Measurements from ENCODE around the gene THEMIS. TPM values are rescaled to one million over a fixed set of nuclear protein-coding genes. Genes with fewer than 3 reads are reported as not detected.

Gene THEMIS
- polyA plus RNA-seq, 1 donor, result 0.73 TPM

GRCh38 chr6:127738423-127738822, 162.4 kb downstream of the THEMIS start:
- Histone ChIP-seq H3K36me3 (ENCODE audit: control insufficient read depth, insufficient read depth, low read length) (no peaks in the 10 kb centered on the region), H3K4me3 (ENCODE audit: low read length) (no peak overlapping the region), H3K9me3 (ENCODE audit: control insufficient read depth, low read depth, low read length) (no peaks in the 10 kb centered on the region), H3K27me3 (ENCODE audit: control insufficient read depth, insufficient read depth, low read length) (no peaks in the 10 kb centered on the region), H3K27ac (ENCODE audit: low read length) (no peak overlapping the region), H3K4me1 (ENCODE audit: control insufficient read depth, insufficient read depth, low read length) (no peaks in the 10 kb centered on the region)
- no peak for DNase-seq
- whole genome bisulfite sequencing (ENCODE audit: insufficient coverage, low lambda C conversion rate), result 88% methylated on average over 1 of the region's 3 CpGs

- no peak overlapping the region for H3K27ac ChIP-seq (ENCODE audit: low read length)
- no peak for DNase-seq
- no peaks in the 10 kb centered on the region for H3K4me1 ChIP-seq (ENCODE audit: control insufficient read depth, insufficient read depth, low read length)
- H3K9me3 ChIP-seq (ENCODE audit: control insufficient read depth, low read depth, low read length), result no peaks in the 10 kb centered on the region
- no peak overlapping the region for H3K4me3 ChIP-seq (ENCODE audit: low read length)
- no peaks in the 10 kb centered on the region for H3K27me3 ChIP-seq (ENCODE audit: control insufficient read depth, insufficient read depth, low read length)
- H3K36me3 ChIP-seq (ENCODE audit: control insufficient read depth, insufficient read depth, low read length), result no peaks in the 10 kb centered on the region
- WGBS (ENCODE audit: insufficient coverage, low lambda C conversion rate), result 100% methylated on average over 1 of the region's 3 CpGs
These were observed 163.1 kb downstream of the THEMIS start for GRCh38 chr6:127737768-127738167.

- Histone ChIP-seq H3K4me1 (ENCODE audit: control insufficient read depth, insufficient read depth, low read length) (no peaks in the 10 kb centered on the region), H3K9me3 (ENCODE audit: control insufficient read depth, low read depth, low read length) (no peaks in the 10 kb centered on the region), H3K4me3 (ENCODE audit: low read length) (no peak overlapping the region), H3K27ac (ENCODE audit: low read length) (no peak overlapping the region), H3K36me3 (ENCODE audit: control insufficient read depth, insufficient read depth, low read length) (no peaks in the 10 kb centered on the region), H3K27me3 (ENCODE audit: control insufficient read depth, insufficient read depth, low read length) (no peaks in the 10 kb centered on the region)
- peak; percentile 40 to 44 for DNase-seq
These were observed 163.8 kb downstream of the THEMIS start for GRCh38 chr6:127737009-127737486.

GRCh38 chr6:127732927-127733326, 167.9 kb downstream of the THEMIS start:
- WGBS (ENCODE audit: insufficient coverage, low lambda C conversion rate), result 69% methylated on average over 1 of the region's 3 CpGs

GRCh38 chr6:127727260-127727953, 173.5 kb downstream of the THEMIS start:
- H3K4me1 ChIP-seq (ENCODE audit: control insufficient read depth, insufficient read depth, low read length), result no peaks in the 10 kb centered on the region
- no peaks in the 10 kb centered on the region for H3K36me3 ChIP-seq (ENCODE audit: control insufficient read depth, insufficient read depth, low read length)
- no peak overlapping the region for H3K4me3 ChIP-seq (ENCODE audit: low read length)
- H3K9me3 ChIP-seq (ENCODE audit: control insufficient read depth, low read depth, low read length), result no peaks in the 10 kb centered on the region
- WGBS (ENCODE audit: insufficient coverage, low lambda C conversion rate), result no CpG with 5 or more reads among the region's 1 CpG
- no peak overlapping the region for H3K27ac ChIP-seq (ENCODE audit: low read length)
- no peaks in the 10 kb centered on the region for H3K27me3 ChIP-seq (ENCODE audit: control insufficient read depth, insufficient read depth, low read length)
- DNase-seq, result no peak

More at GRCh38 chr6:127732927-127733326, 167.9 kb downstream of the THEMIS start:
- Histone ChIP-seq H3K36me3 (ENCODE audit: control insufficient read depth, insufficient read depth, low read length) (no peaks in the 10 kb centered on the region), H3K4me3 (ENCODE audit: low read length) (no peak overlapping the region), H3K27ac (ENCODE audit: low read length) (no peak overlapping the region), H3K9me3 (ENCODE audit: control insufficient read depth, low read depth, low read length) (no peaks in the 10 kb centered on the region), H3K27me3 (ENCODE audit: control insufficient read depth, insufficient read depth, low read length) (no peaks in the 10 kb centered on the region), H3K4me1 (ENCODE audit: control insufficient read depth, insufficient read depth, low read length) (no peaks in the 10 kb centered on the region)
- no peak for DNase-seq

GRCh38 chr6:127725821-127726220, 175.0 kb downstream of the THEMIS start:
- no peaks in the 10 kb centered on the region for H3K27me3 ChIP-seq (ENCODE audit: control insufficient read depth, insufficient read depth, low read length)
- no peak overlapping the region for H3K27ac ChIP-seq (ENCODE audit: low read length)
- no peaks in the 10 kb centered on the region for H3K9me3 ChIP-seq (ENCODE audit: control insufficient read depth, low read depth, low read length)
- DNase-seq, result no peak
- no CpG with 5 or more reads among the region's 1 CpG for WGBS (ENCODE audit: insufficient coverage, low lambda C conversion rate)
- H3K4me1 ChIP-seq (ENCODE audit: control insufficient read depth, insufficient read depth, low read length), result no peaks in the 10 kb centered on the region
- no peaks in the 10 kb centered on the region for H3K36me3 ChIP-seq (ENCODE audit: control insufficient read depth, insufficient read depth, low read length)
- H3K4me3 ChIP-seq (ENCODE audit: low read length), result no peak overlapping the region

- Histone ChIP-seq H3K27ac (ENCODE audit: low read length) (no peak overlapping the region), H3K36me3 (ENCODE audit: control insufficient read depth, insufficient read depth, low read length) (no peaks in the 10 kb centered on the region), H3K27me3 (ENCODE audit: control insufficient read depth, insufficient read depth, low read length) (no peaks in the 10 kb centered on the region), H3K4me3 (ENCODE audit: low read length) (no peak overlapping the region), H3K4me1 (ENCODE audit: control insufficient read depth, insufficient read depth, low read length) (no peaks in the 10 kb centered on the region), H3K9me3 (ENCODE audit: control insufficient read depth, low read depth, low read length) (no peaks in the 10 kb centered on the region)
- WGBS (ENCODE audit: insufficient coverage, low lambda C conversion rate), result 84% methylated on average over 3 of the region's 3 CpGs
- no peak for DNase-seq
These were observed 182.2 kb downstream of the THEMIS start for GRCh38 chr6:127718694-127719093.

- Histone ChIP-seq H3K9me3 (ENCODE audit: control insufficient read depth, low read depth, low read length) (no peaks in the 10 kb centered on the region), H3K4me3 (ENCODE audit: low read length) (no peak overlapping the region), H3K27me3 (ENCODE audit: control insufficient read depth, insufficient read depth, low read length) (no peaks in the 10 kb centered on the region), H3K4me1 (ENCODE audit: control insufficient read depth, insufficient read depth, low read length) (no peaks in the 10 kb centered on the region), H3K27ac (ENCODE audit: low read length) (no peak overlapping the region), H3K36me3 (ENCODE audit: control insufficient read depth, insufficient read depth, low read length) (no peaks in the 10 kb centered on the region)
- no CpG with 5 or more reads among the region's 2 CpGs for WGBS (ENCODE audit: insufficient coverage, low lambda C conversion rate)
- no peak for DNase-seq
These were observed 183.5 kb downstream of the THEMIS start for GRCh38 chr6:127717384-127717783.

GRCh38 chr6:127716465-127716864, 184.4 kb downstream of the THEMIS start:
- no peaks in the 10 kb centered on the region for H3K9me3 ChIP-seq (ENCODE audit: control insufficient read depth, low read depth, low read length)
- H3K4me1 ChIP-seq (ENCODE audit: control insufficient read depth, insufficient read depth, low read length), result no peaks in the 10 kb centered on the region
- WGBS (ENCODE audit: insufficient coverage, low lambda C conversion rate), result 80% methylated on average over 1 of the region's 2 CpGs
- DNase-seq, result no peak
- H3K36me3 ChIP-seq (ENCODE audit: control insufficient read depth, insufficient read depth, low read length), result no peaks in the 10 kb centered on the region
- no peak overlapping the region for H3K4me3 ChIP-seq (ENCODE audit: low read length)
- H3K27me3 ChIP-seq (ENCODE audit: control insufficient read depth, insufficient read depth, low read length), result no peaks in the 10 kb centered on the region
- H3K27ac ChIP-seq (ENCODE audit: low read length), result no peak overlapping the region

GRCh38 chr6:127710668-127711067, 190.2 kb downstream of the THEMIS start:
- H3K27ac ChIP-seq (ENCODE audit: low read length), result no peak overlapping the region
- DNase-seq, result no peak
- H3K36me3 ChIP-seq (ENCODE audit: control insufficient read depth, insufficient read depth, low read length), result no peaks in the 10 kb centered on the region
- no CpG with 5 or more reads among the region's 3 CpGs for WGBS (ENCODE audit: insufficient coverage, low lambda C conversion rate)
- no peaks in the 10 kb centered on the region for H3K27me3 ChIP-seq (ENCODE audit: control insufficient read depth, insufficient read depth, low read length)
- H3K9me3 ChIP-seq (ENCODE audit: control insufficient read depth, low read depth, low read length), result no peaks in the 10 kb centered on the region
- H3K4me1 ChIP-seq (ENCODE audit: control insufficient read depth, insufficient read depth, low read length), result no peaks in the 10 kb centered on the region
- no peak overlapping the region for H3K4me3 ChIP-seq (ENCODE audit: low read length)

GRCh38 chr6:127706216-127706615, 194.6 kb downstream of the THEMIS start:
- Histone ChIP-seq H3K4me1 (ENCODE audit: control insufficient read depth, insufficient read depth, low read length) (no peaks in the 10 kb centered on the region), H3K4me3 (ENCODE audit: low read length) (no peak overlapping the region), H3K27me3 (ENCODE audit: control insufficient read depth, insufficient read depth, low read length) (no peaks in the 10 kb centered on the region), H3K27ac (ENCODE audit: low read length) (no peak overlapping the region), H3K9me3 (ENCODE audit: control insufficient read depth, low read depth, low read length) (no peaks in the 10 kb centered on the region), H3K36me3 (ENCODE audit: control insufficient read depth, insufficient read depth, low read length) (no peaks in the 10 kb centered on the region)
- no peak for DNase-seq
